D341Med (cell line): ENCODE measurements around the gene TUBGCP2.
"Not testable (repeated sequence)": the region's sequence is repeated elsewhere in the genome, so short reads cannot be mapped to it uniquely, and the experiment has no call there.

Experiments
- DNase-seq: peaks from one replicate; pipeline ENCODE4 v3.0.0; 2012; ENCODE audit warnings: low spot score

The TUBGCP2 gene

DNA sequence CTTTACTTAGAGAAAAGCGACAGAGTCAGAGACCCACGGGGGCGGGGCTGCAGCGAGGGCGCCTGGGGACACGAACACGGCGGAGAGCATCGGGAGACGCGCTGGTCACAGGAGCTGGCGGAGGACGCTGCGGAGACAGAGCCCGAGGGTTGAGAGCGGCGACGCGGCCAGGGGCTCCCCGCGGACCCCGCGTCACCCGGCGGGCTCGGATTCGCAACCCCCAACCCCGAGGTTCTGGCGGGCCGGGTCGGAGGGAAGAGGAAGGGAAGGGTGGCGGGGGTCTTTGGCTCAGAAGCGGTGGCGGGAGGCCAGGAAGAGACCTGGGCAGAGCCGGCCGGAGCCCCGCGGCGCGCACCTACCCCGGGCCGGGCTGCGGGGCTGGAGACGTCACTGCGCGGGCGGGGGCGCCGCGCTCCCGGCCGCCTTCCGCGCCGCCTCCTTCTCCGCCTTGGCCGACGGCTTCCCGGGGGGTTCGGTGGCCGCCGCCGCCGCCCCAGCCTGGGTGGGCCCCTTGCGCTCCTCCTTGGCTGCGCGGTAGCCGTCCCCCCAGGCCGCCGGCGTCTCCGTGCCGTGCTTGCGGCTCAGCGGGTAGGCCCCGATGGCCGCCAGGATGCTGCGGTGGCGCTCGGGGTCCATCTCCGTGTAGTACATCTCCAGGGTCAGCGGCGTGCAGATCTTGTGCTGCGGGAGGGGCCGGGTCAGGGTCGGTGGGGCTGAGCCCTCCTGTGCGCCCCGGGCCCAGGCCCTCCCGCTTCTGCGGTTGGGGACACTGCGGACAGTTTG, 17.0 kb upstream of the TUBGCP2 start:
- peak; percentile 41 for DNase-seq

DNA sequence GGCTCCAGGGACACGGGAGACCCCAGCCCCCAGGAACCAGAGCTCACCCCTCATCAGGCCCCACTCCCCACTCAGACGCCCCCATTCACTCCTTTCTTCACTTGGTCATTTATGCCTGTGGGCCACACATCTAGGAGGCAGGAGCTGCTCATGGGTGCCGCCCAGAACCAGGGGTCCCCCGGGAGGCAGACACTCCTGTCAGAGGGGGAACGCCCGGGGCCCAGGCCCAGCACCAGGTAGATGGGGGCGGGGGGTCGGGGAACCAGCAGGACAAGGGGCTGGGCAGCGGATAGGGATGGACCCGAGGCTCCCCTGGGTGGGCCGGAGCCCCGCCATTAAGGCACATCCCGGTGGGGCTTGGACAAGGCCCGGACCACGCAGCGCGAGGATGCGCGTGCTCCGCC, 16.2 kb upstream of the TUBGCP2 start:
- no peak for DNase-seq

DNA sequence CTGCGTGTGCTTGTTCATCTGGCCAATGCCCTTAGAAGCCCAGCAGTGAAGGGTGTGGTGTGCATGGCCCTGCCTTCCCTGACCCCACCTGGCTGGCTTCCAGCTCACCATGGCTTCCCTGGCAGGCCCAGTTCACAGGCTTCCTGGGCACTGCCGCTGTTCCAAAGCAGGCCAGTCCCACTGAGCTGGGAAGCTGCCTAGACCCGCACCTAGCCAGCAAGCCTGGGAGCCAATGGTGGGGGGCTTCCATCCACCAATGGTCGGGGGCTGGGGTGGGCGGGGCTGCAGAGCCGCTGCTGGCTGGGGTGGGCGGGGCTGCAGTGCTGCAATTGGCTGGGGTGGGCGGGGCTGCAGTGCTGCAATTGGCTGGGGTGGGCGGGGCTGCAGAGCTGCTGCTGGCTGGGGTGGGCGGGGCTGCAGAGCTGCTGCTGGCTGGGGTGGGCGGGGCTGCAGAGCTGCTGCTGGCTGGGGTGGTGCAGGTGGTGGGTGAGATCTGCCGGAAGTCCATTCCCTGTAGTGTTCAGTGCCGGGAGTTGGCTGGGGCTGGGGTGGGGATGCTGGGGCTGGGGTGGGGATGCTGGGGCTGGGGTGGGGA, 15.6 kb upstream of the TUBGCP2 start:
- peak; percentile 54 for DNase-seq

GRCh38 chr10:133322064-133322709, 13.5 kb upstream of the TUBGCP2 start:
- not testable (repeated sequence) for DNase-seq

DNA sequence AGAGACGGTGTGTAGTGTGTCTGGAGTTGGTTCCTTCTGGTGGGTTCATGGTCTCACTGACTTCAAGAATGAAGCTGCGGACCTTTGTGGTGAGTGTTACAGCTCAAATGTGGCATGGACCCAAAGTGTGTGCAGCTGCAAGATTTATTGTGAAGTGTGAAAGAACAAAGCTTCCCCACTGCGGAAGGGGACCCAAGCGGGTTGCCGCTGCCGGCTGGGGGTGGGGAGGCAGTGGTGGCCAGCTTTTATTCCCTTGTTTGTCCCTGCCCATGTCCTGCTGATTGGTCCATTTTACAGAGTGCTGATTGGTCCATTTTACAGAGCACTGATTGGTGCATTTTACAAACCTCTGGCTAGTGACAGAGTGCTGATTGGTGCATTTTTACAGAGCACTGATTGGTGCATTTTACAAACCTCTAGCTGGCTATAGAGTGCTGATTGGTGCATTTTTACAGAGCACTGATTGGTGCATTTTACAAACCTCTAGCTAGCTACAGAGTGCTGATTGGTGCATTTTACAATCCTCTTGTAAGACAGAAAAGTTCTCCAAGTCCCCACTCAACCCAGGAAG, 12.3 kb upstream of the TUBGCP2 start:
- not testable (repeated sequence) for DNase-seq

DNA sequence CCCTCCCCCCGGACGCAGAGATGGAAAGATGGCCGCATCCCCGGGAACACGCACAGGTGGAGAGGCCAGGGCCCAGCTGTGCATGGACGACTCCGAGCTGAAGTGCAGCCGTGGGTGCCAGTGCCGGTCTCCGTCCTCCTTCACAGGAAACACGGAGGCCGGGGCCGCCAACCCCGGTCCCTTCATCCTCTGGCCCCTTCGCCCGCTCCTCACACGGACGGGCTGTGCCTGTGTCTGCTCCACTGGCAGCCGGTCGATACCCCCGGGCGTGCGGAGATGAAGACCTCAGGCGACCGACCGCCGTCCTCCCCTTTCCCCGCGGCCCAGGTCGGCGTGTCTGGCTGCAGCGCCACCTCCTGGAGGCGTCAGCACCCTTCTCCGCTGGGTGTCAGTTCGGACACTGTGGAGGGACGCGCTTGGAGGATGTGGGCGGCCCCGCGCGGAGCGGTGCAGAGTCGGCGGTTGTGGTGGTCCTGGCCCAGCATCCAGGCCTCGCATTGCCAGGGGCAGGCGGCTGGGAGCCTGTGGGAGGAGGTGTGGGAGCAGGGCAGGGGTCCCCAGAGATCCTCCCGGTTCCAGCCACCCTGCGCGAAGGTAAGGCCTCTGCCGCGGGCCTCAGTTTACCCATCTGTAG, 9.9 kb upstream of the TUBGCP2 start:
- peak; percentile 79 for DNase-seq

DNA sequence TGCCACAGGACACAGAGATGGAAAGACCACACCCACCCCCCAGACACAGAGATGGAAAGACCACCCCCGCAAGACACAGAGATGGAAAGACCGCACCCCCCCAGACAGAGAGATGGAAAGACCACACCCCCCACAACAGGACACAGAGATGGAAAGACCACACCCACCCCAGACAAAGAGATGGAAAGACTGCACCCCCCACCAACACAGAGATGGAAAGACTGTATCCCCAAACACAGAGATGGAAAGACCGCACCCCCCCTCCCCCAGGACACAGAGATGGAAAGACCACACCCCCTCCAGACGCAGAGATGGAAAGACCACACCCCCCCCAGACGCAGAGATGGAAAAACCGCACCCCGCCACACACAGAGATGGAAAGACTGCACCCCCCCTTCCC, 8.1 kb upstream of the TUBGCP2 start:
- no peak for DNase-seq

DNA sequence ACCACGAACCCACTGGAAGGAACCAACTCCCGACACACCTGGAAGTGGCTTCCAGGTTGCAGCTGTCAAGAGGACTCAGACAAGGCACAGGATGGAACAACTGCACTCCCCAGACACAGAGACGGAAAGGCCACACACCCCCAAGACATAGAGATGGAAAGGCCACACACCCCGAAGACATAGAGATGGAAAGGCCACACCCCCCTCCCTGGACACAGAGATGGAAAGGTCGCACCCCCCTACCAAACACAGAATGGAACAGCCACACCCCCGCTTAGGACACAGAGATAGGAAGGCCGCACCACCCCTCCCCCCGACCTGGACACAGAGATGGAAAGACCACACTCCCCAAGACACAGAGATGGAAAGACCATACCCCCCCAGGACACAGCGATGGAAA, 7.6 kb upstream of the TUBGCP2 start:
- DNase-seq = no peak

- DNase-seq = no peak
Measured at GRCh38 chr10:133315847-133316246, 7.2 kb upstream of the TUBGCP2 start.

- no peak for DNase-seq
Measured at GRCh38 chr10:133314911-133315310, 6.2 kb upstream of the TUBGCP2 start.

GRCh38 chr10:133313192-133313591, 4.5 kb upstream of the TUBGCP2 start:
- DNase-seq = no peak

DNA sequence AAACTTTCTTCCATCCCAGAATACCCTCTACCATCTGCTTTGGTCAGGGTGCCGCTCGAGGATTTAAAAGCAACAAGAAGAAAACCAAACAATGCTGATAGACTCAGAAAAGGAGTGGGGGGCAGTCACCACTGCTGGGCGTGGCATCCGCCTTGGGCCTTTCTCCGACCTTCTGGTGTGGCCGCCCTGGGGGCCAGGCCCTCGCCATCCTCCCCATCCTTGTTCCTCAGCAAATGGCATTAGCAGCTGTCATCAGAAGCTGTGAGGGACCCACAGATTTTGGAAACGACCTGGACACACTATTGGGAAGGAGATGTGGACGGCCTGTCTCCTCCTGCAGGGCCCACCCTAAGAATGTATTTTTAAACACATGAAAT, 4.1 kb upstream of the TUBGCP2 start:
- no peak for DNase-seq

DNA sequence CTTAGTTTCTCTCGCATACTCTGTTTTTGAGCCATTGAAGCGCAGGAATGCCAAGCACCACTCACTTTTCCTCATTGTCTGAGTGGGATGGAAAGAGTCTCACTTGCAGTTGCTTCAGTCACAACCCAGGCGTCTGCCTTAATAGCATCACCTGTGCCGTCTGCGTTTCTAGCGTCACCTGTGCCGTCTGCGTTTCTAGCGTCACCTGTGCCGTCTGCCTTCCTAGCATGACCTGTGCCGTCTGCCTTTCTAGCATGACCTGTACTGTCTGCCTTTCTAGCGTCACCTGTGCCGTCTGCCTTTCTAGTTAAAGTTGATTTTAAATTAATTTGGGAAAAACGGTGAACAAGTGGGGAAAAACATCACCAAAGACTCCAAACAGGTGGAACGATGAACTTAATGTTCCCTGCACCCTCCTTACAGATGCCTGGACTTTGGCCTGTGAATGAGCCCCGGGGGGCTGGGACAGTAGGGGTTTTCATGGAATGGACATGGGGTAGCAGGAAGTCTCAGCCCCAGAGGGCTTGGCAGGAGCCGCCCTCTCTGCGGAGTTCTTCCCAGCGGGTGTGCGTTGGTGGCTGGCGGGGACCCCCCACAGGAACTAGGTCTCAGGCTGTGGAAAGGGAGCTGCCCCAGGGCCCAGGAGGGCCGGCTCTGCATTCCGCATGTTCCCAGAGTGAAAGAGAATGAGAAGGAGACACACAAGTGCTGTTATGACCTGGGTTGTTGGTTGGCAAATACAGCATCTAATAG, 3.5 kb upstream of the TUBGCP2 start:
- DNase-seq = no peak

GRCh38 chr10:133311570-133311969, 2.9 kb upstream of the TUBGCP2 start:
- no peak for DNase-seq

- no peak for DNase-seq
Measured at GRCh38 chr10:133310789-133311188, 2.1 kb upstream of the TUBGCP2 start.

DNA sequence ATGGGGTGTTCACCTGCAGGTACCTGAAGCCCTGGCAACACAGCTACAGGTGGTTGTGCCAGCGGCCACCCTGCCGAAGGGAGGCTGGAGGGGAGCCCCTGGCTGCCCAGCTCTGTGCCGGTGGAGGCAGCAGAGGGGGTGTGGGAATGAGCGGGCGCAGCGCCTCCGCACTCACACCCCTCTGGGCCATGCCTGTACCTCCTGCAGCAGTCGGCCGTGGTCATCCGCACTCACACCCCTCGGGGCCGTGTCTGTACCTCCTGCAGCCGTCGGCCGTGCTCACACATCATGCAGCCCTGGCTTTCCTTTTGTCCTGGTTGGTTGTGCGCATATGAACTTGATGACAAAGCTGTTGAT, 1.7 kb upstream of the TUBGCP2 start:
- no peak for DNase-seq

DNA sequence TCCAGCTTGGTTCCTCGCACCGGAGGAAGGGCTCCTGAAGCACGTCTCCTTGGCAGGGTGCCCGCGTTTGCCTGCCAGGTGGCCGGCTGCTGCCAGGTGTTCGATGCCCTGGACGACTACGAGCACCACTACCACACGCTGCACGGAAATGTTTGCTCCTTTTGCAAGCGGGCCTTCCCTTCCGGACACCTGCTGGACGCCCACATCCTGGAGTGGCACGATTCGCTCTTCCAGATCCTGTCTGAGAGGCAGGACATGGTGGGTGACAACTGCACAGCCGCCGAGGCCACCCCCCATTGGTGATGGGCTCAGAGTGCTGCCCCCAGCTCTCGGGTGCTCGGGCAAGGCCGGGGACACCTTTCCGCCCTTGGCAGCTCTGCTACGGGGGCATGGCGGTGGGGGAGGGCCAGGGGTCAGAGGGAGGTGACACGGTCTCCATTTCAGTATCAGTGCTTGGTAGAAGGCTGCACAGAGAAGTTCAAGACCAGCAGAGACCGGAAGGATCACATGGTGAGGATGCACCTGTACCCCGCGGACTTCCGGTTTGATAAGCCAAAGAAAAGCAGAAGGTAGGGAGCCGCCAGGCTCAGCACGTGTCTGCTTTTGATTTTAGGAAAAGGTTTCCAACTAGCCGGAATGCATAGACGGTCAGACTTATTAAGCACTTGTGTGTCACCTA, 1.2 kb upstream of the TUBGCP2 start:
- no peak for DNase-seq

GRCh38 chr10:133309100-133309719, 538 bp upstream of the TUBGCP2 start:
- peak; percentile 93 for DNase-seq

DNA sequence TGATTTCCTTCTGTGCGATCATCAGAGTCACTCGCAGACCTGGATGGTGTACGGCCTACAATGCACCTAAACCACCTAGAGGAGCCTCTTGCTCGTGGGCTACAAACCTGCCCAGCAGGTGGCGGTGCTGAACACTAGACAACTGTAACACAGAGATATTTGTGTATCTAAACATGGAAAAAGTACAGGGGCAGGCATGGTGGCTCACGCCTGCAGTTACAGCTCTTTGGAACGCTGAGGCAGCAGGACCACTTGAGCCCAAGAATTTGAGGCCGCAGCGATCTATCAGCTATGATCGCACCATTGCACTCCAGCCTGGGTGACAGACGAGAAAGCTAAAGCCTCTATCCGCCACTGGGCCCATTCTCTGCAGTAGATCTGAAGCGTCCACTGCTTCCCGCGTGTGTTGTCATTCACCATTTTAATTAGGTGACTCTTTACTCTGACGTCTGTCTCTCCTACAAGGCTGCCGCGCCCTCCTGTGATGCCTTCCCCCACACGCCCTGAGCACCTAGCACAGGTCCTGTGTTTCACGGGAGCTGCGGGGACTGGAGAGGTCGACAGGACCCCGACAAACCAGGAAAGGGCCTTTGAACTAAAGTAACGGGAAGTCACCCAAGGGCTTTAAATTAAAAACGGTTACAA, 774 bp downstream of the TUBGCP2 start:
- peak; percentile 56 for DNase-seq

DNA sequence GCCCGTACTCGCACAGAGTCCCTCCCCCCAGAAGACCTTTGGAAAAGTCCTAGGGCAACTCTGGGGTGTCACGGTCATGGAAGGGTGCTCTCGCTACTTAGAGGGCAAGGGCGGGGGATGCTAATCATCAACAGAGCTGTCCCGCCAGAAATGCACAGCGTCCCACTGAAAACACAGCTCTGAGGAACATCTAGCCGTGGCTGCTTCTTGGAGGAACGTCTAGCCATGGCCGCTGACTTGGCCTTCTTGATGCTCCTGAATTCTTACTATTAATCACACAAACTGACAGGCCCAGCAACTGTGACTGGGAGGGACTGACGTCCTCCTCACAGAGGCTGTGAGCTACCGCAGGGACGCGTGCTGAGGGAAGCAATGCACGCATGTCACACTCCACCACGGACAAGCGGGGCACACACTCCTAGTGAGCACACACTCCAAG, 1.7 kb downstream of the TUBGCP2 start:
- DNase-seq = no peak
